Kidney (tissue), 14 donors: ENCODE results near the gene MRPL55. TPM values are rescaled to one million over a fixed set of nuclear protein-coding genes. Genes with fewer than 3 reads are reported as not detected.
A peak's percentile ranks its signal among the peaks of the same experiment; 100 is the strongest.

Experiments used
- DNase-seq, 5 donors: peaks; one replicate each; pipeline ENCODE4 v3.0.0-alpha.2; 2013 to 2020
- FAIRE-seq: peaks from 2 replicates; lab custom pipeline; 2012; peaks lifted over from hg19 to GRCh38; lab: Jason Lieb, UNC
- H3K27ac ChIP-seq, 2 donors: one replicate each; pipeline ENCODE4 v1.7.0; 2013; ENCODE audit warnings: low read depth in 2 of 2, low read length in 2 of 2, inconsistent platforms in 1 of 2
- H3K27me3 ChIP-seq: one replicate; pipeline ENCODE4 v1.7.1; 2013; ENCODE audit warnings: low read length, inconsistent platforms; ENCODE audit not compliant: control insufficient read depth, insufficient read depth
- H3K36me3 ChIP-seq, 3 donors: one replicate each; pipeline versions ENCODE4 v1.7.0 to v1.7.1; 2013; ENCODE audit warnings: low read length in 3 of 3, control low read depth in 1 of 3, inconsistent platforms in 1 of 3; ENCODE audit not compliant: insufficient read depth in 3 of 3, control insufficient read depth in 2 of 3
- H3K4me1 ChIP-seq, 3 donors: one replicate each; pipeline versions ENCODE4 v1.7.0 to v1.7.1; 2013; ENCODE audit warnings: low read length in 3 of 3, inconsistent platforms in 1 of 3, low read depth in 1 of 3; ENCODE audit not compliant: control insufficient read depth in 2 of 3, insufficient read depth in 2 of 3
- H3K4me3 ChIP-seq, 3 donors: one replicate each; pipeline versions ENCODE4 v1.7.0 to v1.8.1; 2013; ENCODE audit warnings: low read length in 3 of 3, control low read depth in 1 of 3, inconsistent platforms in 1 of 3
- H3K9ac ChIP-seq, 3 donors: one replicate each; pipeline versions ENCODE4 v1.7.0 to v1.7.1; 2013; ENCODE audit warnings: low read length in 3 of 3, control low read depth in 1 of 3, inconsistent platforms in 1 of 3
- H3K9me3 ChIP-seq, 3 donors: one replicate each; pipeline versions ENCODE4 v1.7.0 to v1.7.1; 2013; ENCODE audit warnings: low read length in 3 of 3, control low read depth in 1 of 3, inconsistent platforms in 1 of 3; ENCODE audit not compliant: control insufficient read depth in 2 of 3, insufficient read depth in 1 of 3
- intact Hi-C: fragments of 100-400 bp; cut with DNase I; formaldehyde crosslinking; loops from one replicate; pipeline ENCODE4 v1.11.1; 2022
- polyA plus RNA-seq: library from polyadenylated mRNA; stranded (reverse); fragments of 350-450 nt; fragmentation: Illumina TruSeq; extraction: RNeasy Lipid Tissue Mini Kit (QIAGEN cat#74804); gene quantifications from one replicate; pipeline ENCODE4 v1.2.3, GENCODE V29; 2014; ENCODE audit warnings: low read depth, low replicate concordance; ENCODE audit not compliant: insufficient read depth
- total RNA-seq: library from RNA; stranded (reverse); fragmentation: NEBNext Ultra II Directional; extraction: Animal tissue kit (Norgen Biotek cat#: 25700); gene quantifications from one replicate; pipeline ENCODE4 v1.2.1, GENCODE V29; 2021
- TF ChIP-seq, protein P1 (sequence below): IDR thresholded peaks from 3 replicates; pipeline ENCODE4 v1.5.1; 2012; ENCODE audit warnings: mild to moderate bottlenecking, moderate library complexity, borderline replicate concordance; ENCODE audit not compliant: insufficient read depth; ENCODE audit errors: extremely low read depth
- donor health status: control.
- donor health status: control.
- donor health status: control.
- donor health status: control.
- donor health status: control.
- donor health status: DM: yes; HTN: yes; CAD: no.
- donor health status: Normal renal cell carcinoma (clear cell type).

MRPL55 gene
- total and polyA plus RNA-seq, 2 donors from 2014 or later: 37.8 to 141 TPM

DNA sequence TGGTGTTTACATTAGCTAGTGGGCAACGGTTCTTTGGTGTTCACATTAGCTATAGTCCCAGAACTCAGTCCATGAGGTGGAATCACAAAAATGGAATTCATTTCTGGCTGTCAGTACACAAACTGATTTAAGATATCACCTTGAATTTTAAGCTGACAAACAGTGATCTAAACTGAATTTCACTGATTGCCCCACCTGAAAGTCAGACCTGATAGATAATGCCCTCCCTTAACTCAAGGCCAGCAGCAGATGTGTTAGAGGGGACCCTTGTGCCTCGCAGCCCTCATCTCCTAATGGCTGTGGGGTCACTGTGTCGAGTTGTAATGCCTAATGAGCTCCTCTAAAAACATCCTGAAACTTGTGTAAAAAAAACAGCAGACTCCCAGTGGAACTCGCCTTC is 18.0 kb downstream of the MRPL55 start:
- Histone ChIP-seq H3K9me3 (peaks cover 0 to 8% (median 0%) of the 10 kb centered on the region in 3 donors), H3K27me3 (no peaks in the 10 kb centered on the region), H3K27ac (no peak overlapping the region), H3K36me3 (peaks cover 0 to 8% (median 4%) of the 10 kb centered on the region in 3 donors), H3K4me1 (peaks cover 0 to 51% (median 46%) of the 10 kb centered on the region in 3 donors), H3K4me3 (no peak overlapping the region), H3K9ac (no peak overlapping the region)
- DNase-seq (no peak), FAIRE-seq (no peak)
- TF ChIP-seq, protein P1, sequence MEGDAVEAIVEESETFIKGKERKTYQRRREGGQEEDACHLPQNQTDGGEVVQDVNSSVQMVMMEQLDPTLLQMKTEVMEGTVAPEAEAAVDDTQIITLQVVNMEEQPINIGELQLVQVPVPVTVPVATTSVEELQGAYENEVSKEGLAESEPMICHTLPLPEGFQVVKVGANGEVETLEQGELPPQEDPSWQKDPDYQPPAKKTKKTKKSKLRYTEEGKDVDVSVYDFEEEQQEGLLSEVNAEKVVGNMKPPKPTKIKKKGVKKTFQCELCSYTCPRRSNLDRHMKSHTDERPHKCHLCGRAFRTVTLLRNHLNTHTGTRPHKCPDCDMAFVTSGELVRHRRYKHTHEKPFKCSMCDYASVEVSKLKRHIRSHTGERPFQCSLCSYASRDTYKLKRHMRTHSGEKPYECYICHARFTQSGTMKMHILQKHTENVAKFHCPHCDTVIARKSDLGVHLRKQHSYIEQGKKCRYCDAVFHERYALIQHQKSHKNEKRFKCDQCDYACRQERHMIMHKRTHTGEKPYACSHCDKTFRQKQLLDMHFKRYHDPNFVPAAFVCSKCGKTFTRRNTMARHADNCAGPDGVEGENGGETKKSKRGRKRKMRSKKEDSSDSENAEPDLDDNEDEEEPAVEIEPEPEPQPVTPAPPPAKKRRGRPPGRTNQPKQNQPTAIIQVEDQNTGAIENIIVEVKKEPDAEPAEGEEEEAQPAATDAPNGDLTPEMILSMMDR: no peak
- intact Hi-C loops: no loop called here

DNA sequence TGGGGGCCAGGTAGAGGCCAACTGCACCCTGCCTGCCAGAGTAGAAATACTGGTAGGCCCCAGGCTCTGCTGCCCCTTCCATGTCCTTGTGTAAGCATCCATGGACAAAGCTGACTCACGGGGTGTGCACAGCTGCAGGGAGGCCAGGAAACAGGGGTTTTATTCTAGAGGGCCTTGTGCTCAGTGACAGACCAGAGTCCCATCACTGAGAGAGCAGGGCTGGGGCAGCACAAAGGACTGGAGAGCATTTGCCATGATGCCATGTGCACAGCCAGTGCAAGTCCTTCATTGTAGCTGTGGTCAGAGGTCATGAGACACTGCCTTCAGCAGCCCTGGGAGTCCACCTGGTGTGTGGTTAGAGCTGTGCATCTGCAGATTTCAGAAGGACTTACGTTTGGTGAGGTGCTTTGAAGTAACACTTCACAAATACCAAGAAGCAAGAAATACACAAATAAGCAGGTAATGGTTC is 18.5 kb downstream of the MRPL55 start:
- peaks cover 0 to 8% (median 0%) of the 10 kb centered on the region in 3 donors for H3K9me3 ChIP-seq
- no peak for FAIRE-seq
- H3K4me1 ChIP-seq: peaks cover 0 to 52% (median 48%) of the 10 kb centered on the region in 3 donors
- peaks cover 0 to 5% (median 4%) of the 10 kb centered on the region in 3 donors for H3K36me3 ChIP-seq
- H3K27me3 ChIP-seq: no peaks in the 10 kb centered on the region
- TF ChIP-seq, protein P1: no peak
- intact Hi-C loops: no loop called here
- peak in 2 of 5 donors; percentile 31 to 37 for DNase-seq
- no peak overlapping the region for H3K4me3 ChIP-seq
- H3K9ac ChIP-seq: no peak overlapping the region
- no peak overlapping the region for H3K27ac ChIP-seq

DNA sequence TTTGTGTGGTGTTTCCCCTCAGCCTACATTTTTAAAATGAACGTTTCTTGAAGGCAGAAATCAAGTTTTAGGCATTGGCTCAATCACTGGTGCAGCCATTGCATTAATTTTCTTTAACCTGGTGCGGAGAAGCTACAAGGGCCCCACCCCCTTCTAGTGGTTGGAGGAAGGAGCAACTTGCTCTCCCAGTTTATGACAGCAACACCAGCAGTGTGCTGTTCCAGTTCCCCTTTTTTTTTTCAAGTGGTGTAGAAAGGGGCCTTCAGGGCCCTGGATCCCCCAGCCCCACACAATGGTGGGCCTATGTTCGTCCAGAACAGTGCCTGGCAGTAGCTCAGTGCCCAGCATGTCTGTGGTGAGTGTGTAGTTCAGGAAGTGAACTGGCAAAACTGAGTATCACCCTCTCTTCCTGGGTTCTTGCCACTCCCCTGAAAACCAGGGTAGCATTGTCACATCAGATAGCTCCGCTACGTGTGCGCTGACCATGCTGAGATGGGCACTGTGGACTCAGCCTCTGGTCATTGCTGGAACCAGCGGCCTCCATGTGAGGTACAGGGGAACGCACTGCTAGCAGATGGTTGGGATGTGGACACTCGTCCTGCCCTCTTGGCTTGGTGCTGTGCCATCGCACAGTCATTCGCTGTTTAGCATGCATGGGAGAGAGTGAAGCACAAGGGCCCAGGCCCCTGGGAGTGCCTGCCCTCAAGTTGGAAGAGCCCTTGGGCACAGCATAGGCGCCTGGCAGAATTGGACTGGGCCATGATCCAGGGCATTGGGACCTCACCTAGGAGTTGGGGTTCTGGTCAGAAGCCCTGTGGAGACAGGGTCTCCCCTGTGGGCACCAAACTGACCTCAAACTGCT is 19.3 kb downstream of the MRPL55 start:
- TF ChIP-seq, protein P1: no peak
- peaks cover 0 to 7% (median 0%) of the 10 kb centered on the region in 3 donors for H3K9me3 ChIP-seq
- FAIRE-seq (no peak), DNase-seq (peak in 2 of 5 donors; percentile 27 to 57)
- H3K36me3 ChIP-seq: peaks cover 0 to 5% (median 4%) of the 10 kb centered on the region in 3 donors
- peaks cover 4 to 59% (median 57%) of the 10 kb centered on the region in 3 donors for H3K4me1 ChIP-seq
- H3K4me3 ChIP-seq: no peak overlapping the region
- H3K9ac ChIP-seq: no peak overlapping the region
- intact Hi-C loops: no loop called here
- no peak overlapping the region for H3K27ac ChIP-seq
- H3K27me3 ChIP-seq: no peaks in the 10 kb centered on the region
